ENCODE measurements around the gene TPTE2.
"Not testable (repeated sequence)": the region's sequence is repeated elsewhere in the genome, so short reads cannot be mapped to it uniquely, and the experiment has no call there.

TPTE2 gene

GRCh38 chr13:19561127-19561582 lies at the start of gene TPTE2:
TSS of gene TPTE2 (minus strand) at chr13:19561532. CDS start at chr13:19503234, 58,298 bp downstream.
- DNase-seq: not testable (repeated sequence)

DNA sequence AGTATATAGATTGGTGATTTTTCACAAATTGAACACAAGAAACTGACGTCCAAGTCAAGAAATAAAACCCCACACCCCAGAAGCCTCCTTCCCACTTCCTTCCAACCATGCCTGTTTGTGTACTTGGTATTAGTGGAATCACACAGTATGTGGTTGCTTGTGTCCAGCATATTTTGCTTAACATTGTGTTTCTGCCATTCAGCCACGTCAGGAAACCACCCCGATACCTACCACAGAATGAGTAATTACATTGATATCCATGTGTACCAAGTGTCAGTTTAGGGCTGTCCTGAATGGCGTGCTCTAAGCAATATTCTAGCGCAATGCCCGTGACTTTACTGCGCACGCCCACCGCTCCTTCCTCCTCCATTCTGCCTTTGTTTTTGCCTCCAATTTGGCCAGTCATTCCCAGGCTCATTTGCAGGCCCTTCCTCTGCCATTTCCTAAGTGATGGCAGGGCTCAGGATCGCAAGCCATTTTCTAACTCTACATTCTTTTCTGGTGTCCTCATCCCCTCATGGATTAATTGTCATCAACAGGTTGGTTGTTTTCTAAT lies 46.3 kb upstream of the TPTE2 start:
- DNase-seq: no peak

GRCh38 chr13:19606737-19607136 lies 45.4 kb upstream of the TPTE2 start:
- DNase-seq: no peak

DNA sequence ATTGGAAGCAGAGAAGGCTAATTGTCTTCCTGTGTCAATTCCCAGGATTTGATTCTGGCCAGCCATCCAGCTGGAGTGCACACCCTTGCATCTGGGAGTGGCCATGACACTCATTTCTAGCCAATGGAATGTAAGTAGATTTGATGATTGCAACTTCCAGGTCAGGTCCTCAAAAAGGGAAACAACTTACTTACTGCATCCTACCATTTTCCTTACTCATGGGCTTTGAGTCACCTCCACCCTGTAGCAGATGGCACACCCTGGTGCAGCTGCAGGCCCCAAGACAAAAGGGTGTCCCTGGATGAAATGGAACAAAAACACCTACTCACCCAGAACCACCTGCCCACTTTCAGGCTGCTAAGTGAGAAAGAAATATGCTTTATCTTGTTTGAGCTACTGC lies 44.8 kb upstream of the TPTE2 start:
- no peak for DNase-seq

- no peak for DNase-seq
Observed at GRCh38 chr13:19605161-19605955, 44.0 kb upstream of the TPTE2 start.

DNA sequence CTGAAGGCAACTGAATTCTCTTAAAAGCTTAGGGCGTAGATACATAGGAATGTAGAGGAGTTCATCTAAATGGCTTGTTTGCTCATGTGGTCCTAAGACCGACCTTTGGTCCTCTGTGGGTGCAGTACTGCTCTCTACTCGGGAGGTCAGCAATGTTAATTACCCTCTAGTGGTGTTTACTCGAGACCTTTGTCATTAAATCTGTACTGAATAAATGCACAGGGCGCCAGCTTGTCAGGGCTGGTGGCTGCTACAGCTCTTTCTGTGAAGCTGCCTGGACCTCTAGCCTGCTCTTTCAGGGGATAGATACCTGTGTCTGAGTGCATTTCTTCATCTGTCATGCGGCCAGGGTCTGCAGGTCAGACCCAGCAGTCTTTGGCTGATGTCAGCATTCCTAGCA lies 43.0 kb upstream of the TPTE2 start:
- DNase-seq: no peak

GRCh38 chr13:19601749-19602725 lies 40.7 kb upstream of the TPTE2 start:
- no peak for DNase-seq

DNA sequence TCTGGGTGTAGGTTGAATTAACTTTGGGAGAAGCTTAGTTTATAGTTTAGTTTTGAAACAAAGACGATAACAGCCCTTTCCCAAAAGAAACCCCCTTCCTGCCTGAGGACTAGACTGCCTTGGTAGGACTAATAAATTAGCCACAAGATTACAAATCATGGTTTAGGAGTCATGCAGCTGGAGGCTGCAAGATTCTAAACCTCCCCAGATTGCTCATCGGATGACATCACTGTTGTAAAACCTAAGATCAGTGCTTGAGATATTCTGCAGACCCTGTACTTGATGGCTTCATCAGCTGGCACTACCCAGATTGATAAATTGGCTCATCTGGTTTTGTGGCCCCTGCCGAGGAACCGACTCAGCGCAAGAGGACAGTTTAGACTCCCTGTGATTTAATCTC lies 36.2 kb upstream of the TPTE2 start:
- no peak for DNase-seq

- no peak for DNase-seq
Observed at GRCh38 chr13:19596960-19597361, 35.6 kb upstream of the TPTE2 start.

DNA sequence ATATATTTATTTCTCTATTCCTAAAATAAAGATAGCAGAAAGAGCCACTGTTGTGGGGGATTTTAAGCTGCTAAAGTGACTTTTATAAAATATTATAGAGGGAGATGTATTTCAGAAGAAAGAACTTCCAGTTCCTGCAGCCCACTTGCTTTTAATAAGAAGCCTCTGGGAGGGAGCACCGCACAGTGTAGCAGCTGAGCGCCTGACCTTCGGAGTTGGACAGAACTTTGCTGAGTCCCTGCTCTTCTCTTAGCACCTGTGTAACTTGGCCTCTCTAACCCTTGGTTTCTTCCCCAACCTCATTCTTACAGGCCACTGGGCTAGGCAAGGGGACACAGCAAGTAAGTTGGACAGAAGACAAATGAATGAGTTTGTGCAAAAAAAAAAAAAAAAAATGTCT lies 34.8 kb upstream of the TPTE2 start:
- no peak for DNase-seq

GRCh38 chr13:19592657-19593180 lies 31.4 kb upstream of the TPTE2 start:
- DNase-seq: no peak

GRCh38 chr13:19591864-19592263 lies 30.5 kb upstream of the TPTE2 start:
- no peak for DNase-seq

- DNase-seq: no peak
Observed at GRCh38 chr13:19590423-19590822, 29.1 kb upstream of the TPTE2 start.

GRCh38 chr13:19589312-19589711 lies 28.0 kb upstream of the TPTE2 start:
- DNase-seq: no peak

GRCh38 chr13:19587635-19588300 lies 26.4 kb upstream of the TPTE2 start:
- no peak for DNase-seq

DNA sequence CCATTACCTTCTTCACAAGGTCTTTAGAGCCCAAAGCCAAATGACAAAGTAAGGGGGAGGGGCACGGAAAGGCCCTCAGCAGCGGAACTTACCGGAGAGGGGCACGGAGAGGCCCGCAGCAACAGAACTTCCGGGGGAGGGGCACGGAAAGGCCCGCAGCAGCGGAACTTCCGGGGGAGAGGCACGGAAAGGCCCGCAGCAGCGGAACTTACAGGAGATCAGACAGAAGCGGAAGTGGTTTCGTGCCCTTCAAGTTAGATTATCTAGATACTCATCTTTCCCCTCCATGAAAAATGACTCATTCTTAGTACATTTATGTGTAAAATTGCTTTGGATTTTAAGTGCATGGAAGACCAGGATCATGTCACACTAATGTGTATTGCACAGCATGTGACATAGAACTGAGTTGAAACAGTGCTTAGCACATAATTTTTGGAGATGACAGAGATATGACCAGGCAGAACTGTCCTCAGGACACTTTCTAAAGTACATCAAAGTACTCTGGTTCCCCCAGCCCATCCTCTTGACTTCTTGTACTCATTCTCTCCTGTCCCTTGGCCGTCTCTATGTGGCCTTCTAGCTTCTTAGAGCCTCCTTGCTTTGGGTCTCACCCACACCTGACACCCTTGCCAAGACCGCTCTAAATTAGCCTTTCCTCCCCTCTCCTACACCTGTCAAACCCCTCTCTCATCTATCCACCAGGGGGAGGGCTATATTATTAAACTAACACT lies 25.7 kb upstream of the TPTE2 start:
- no peak for DNase-seq

DNA sequence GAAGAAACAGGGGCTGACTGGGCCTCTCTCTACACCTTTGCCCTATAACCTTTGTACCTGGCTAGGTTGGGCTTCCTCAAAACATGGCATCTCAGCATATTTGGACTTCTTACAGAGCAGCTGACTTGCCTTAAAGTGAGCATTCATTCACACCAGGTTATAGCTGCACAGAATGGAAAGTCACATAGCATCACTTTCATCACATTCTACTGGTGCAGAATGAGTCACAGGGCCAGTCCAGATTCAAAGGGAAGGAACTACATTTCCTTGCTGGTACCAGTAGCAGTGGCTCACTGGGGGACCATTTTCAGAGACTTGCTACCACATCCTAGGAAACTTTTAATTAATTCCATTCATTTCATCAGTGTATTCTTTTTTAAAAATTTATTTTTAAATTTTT lies 20.3 kb upstream of the TPTE2 start:
- DNase-seq: no peak

GRCh38 chr13:19575230-19575629 lies 13.9 kb upstream of the TPTE2 start:
- DNase-seq: no peak

DNA sequence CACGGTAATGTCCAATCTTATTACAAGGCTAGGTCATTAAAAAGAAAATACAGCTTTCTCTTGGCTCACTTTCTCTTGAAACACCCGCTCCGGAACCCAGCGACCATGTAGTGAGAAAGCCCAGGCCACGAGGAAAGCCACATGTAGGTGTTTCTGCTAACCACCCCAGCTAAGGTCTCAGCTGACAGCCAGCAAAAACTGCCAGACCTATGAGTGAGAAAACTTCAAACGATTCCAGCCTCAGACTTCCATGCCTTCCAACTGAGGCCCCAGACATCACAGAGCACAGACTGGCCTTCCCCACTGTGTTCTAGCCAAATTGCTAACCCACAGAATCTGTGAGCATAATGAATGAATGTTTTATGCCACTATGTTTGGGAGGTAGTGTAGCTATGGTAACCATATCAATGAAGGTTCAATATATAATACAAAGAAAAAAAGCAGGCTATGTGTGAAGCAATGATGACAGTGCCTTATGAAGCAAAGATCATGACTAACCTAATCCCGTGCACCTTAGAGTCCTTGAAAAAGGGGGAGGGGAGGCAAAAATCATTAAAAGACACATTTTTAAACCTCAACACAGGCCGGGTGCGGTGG lies 11.9 kb upstream of the TPTE2 start:
- no peak for DNase-seq

DNA sequence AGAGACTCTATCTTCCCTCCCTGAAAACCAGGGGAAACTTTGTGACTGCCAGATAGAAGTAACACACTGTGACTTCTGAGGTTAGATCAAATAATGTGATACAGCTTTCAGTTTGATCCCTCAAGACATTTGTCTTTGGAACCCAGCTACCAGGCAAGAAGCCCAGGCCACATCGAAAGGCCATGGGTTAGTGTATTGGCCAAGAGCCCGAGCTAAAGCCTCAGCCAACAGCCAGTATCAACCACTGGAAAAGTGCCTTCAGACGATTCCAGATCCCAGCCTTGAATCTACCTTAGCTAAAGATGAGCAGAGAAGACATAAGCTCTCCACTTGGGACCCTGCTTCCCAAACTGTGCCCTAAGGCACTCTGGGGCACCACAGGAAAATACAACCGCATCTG lies 10.9 kb upstream of the TPTE2 start:
- DNase-seq: no peak

DNA sequence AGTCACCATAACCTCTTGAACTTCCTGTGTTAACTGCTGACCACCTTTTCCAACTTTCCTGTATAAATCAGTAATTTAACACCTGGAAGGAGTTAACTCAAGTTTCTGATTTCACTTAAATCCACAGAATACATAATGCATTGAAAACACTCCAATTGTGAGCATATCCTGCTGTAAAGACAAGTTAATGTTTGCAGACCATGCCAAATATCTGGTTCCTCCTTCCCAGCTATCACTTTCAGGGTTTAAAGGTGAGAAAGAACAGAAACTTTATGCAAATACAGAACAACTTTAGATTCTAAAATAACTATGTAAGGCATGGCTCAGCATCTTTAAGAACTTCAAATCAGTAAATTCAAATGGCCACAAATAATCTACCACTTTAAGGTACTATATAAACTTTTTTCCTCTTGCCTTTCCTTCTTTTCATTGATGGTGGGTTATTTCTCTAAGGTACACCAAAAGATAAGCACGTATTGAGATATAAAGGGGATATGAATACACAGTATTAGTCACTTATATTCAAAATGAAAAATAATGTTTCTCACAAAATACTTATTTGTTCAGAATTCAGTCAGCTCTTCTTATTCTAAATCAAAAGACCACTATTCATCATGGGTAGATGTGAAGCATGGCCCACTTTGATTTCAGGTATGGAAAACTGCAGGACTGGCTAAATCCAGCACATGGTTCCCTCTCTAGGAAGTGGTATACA lies 6.6 kb upstream of the TPTE2 start:
- DNase-seq: no peak

Data from NCI-H2029 treated with DMSO at 0.1 percent for 48 hours (cell line).